HFF-Myc (cell line): ENCODE data around the gene ECT2L.

Experiments
- DNase-seq: peaks from one replicate; pipeline ENCODE4 v3.0.0-alpha.2; 2011; ENCODE audit warnings: low read depth; ENCODE audit errors: extremely low read depth
- H3K4me3 ChIP-seq: replicated peaks from 2 replicates; pipeline ENCODE4 v1.5.1; 2011; ENCODE audit warnings: low read depth, mild to moderate bottlenecking, control low read depth, low read length
- TF ChIP-seq, protein P1 (sequence below): IDR thresholded peaks from 2 replicates; pipeline ENCODE4 v1.5.1; 2012; ENCODE audit warnings: mild to moderate bottlenecking, low read depth, low read length, control low read depth; ENCODE audit errors: missing control alignments

ECT2L gene

DNA sequence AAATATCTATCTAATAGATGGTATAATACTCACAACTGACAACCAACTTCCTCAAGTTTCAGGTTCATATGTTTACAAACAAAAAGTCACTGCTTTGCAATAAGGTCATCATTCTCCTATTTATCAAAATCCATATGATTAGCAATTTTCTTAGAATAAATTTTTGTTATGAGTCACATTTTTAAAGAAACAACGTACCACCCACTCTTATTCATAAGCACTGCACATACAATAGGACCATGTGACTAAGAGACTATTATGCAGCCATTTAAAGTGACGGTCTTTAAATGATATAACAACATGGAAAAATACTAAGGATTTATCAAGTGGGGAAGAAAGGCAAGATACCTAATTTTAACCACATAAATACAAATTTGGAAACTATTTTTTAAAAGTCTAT lies 152.1 kb downstream of the ECT2L start:
- no peak overlapping the region for H3K4me3 ChIP-seq
- TF ChIP-seq, protein P1, sequence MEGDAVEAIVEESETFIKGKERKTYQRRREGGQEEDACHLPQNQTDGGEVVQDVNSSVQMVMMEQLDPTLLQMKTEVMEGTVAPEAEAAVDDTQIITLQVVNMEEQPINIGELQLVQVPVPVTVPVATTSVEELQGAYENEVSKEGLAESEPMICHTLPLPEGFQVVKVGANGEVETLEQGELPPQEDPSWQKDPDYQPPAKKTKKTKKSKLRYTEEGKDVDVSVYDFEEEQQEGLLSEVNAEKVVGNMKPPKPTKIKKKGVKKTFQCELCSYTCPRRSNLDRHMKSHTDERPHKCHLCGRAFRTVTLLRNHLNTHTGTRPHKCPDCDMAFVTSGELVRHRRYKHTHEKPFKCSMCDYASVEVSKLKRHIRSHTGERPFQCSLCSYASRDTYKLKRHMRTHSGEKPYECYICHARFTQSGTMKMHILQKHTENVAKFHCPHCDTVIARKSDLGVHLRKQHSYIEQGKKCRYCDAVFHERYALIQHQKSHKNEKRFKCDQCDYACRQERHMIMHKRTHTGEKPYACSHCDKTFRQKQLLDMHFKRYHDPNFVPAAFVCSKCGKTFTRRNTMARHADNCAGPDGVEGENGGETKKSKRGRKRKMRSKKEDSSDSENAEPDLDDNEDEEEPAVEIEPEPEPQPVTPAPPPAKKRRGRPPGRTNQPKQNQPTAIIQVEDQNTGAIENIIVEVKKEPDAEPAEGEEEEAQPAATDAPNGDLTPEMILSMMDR = no peak
- no peak for DNase-seq

DNA sequence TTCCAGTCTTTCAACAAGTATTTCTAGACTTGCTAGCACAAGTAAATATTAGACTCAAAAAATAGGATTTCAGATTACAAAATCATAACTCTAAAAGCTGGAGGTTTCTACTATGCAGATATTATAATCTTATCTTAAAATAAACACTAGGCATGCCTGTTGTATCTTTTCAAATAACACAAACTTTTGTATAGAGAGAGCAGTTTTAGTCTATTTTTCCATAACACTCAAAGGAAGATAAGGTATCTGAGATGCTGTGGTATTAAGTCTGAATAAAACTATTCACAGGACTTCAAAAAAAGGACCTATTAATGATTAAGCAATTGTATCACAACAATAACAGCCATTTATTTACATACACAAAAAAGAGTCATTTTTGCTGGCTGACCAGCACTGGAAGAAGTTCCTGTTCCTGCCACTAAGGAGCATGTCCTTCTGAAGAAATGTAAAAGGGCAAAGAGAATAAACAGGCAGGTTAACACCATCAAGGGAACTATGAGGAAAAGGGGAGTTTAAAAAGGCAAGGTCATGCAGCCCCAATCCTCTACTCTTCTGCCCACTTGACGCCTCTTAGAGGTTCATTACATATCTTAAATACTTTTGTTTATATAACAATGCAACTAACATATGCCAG lies 152.8 kb downstream of the ECT2L start:
- no peak for DNase-seq
- H3K4me3 ChIP-seq = no peak overlapping the region
- TF ChIP-seq, protein P1 = no peak

GRCh38 chr6:138953451-138953850 lies 157.6 kb downstream of the ECT2L start:
- TF ChIP-seq, protein P1 = no peak
- no peak for DNase-seq

More at GRCh38 chr6:138953451-138953850, 157.6 kb downstream of the ECT2L start:
- H3K4me3 ChIP-seq = no peak overlapping the region
